Measurements from ENCODE around the gene ZNF428. TPM values are rescaled to one million over a fixed set of nuclear protein-coding genes. Genes with fewer than 3 reads are reported as not detected.

Gene ZNF428
- total and polyA plus RNA-seq, 2 experiments from 2014 or later = 21.1 to 23.9 TPM

DNA sequence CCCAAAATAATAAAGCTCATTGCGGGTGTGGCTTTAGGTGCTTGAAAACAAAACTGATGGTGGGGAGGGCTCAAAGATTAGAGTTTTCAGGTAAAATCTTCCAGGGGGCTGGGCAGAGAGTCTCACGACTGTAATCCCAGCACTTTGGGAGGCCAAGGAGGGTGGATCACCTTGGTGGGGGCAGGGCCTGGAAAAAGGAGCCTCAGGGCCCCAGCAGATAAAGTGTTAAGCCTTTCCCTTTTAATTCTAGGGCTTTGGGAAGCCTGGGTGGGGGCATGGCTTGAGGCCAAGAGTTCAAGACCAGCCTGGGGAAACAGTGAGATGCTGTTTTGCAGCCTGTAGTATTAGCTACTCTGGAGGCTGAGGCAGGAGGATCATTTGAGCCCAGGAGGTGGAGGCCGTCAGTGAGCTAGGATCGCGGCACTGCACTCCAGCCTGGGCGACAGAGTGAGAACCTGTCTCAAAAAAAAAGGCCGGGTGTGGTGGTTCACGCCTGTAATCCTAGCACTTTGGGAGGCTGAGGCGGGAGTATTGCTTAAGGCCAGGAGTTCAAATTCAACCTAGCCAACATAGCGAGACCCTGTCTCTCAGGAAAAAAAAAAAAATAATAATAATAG is 25.2 kb downstream of the ZNF428 start (continued):
- TF ChIP-seq, protein P1, sequence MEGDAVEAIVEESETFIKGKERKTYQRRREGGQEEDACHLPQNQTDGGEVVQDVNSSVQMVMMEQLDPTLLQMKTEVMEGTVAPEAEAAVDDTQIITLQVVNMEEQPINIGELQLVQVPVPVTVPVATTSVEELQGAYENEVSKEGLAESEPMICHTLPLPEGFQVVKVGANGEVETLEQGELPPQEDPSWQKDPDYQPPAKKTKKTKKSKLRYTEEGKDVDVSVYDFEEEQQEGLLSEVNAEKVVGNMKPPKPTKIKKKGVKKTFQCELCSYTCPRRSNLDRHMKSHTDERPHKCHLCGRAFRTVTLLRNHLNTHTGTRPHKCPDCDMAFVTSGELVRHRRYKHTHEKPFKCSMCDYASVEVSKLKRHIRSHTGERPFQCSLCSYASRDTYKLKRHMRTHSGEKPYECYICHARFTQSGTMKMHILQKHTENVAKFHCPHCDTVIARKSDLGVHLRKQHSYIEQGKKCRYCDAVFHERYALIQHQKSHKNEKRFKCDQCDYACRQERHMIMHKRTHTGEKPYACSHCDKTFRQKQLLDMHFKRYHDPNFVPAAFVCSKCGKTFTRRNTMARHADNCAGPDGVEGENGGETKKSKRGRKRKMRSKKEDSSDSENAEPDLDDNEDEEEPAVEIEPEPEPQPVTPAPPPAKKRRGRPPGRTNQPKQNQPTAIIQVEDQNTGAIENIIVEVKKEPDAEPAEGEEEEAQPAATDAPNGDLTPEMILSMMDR (conservative IDR thresholded peaks at IDR 0.05; ENCODE audit: low read depth in 2 of 2) = no peak
- TF ChIP-seq, protein P2, sequence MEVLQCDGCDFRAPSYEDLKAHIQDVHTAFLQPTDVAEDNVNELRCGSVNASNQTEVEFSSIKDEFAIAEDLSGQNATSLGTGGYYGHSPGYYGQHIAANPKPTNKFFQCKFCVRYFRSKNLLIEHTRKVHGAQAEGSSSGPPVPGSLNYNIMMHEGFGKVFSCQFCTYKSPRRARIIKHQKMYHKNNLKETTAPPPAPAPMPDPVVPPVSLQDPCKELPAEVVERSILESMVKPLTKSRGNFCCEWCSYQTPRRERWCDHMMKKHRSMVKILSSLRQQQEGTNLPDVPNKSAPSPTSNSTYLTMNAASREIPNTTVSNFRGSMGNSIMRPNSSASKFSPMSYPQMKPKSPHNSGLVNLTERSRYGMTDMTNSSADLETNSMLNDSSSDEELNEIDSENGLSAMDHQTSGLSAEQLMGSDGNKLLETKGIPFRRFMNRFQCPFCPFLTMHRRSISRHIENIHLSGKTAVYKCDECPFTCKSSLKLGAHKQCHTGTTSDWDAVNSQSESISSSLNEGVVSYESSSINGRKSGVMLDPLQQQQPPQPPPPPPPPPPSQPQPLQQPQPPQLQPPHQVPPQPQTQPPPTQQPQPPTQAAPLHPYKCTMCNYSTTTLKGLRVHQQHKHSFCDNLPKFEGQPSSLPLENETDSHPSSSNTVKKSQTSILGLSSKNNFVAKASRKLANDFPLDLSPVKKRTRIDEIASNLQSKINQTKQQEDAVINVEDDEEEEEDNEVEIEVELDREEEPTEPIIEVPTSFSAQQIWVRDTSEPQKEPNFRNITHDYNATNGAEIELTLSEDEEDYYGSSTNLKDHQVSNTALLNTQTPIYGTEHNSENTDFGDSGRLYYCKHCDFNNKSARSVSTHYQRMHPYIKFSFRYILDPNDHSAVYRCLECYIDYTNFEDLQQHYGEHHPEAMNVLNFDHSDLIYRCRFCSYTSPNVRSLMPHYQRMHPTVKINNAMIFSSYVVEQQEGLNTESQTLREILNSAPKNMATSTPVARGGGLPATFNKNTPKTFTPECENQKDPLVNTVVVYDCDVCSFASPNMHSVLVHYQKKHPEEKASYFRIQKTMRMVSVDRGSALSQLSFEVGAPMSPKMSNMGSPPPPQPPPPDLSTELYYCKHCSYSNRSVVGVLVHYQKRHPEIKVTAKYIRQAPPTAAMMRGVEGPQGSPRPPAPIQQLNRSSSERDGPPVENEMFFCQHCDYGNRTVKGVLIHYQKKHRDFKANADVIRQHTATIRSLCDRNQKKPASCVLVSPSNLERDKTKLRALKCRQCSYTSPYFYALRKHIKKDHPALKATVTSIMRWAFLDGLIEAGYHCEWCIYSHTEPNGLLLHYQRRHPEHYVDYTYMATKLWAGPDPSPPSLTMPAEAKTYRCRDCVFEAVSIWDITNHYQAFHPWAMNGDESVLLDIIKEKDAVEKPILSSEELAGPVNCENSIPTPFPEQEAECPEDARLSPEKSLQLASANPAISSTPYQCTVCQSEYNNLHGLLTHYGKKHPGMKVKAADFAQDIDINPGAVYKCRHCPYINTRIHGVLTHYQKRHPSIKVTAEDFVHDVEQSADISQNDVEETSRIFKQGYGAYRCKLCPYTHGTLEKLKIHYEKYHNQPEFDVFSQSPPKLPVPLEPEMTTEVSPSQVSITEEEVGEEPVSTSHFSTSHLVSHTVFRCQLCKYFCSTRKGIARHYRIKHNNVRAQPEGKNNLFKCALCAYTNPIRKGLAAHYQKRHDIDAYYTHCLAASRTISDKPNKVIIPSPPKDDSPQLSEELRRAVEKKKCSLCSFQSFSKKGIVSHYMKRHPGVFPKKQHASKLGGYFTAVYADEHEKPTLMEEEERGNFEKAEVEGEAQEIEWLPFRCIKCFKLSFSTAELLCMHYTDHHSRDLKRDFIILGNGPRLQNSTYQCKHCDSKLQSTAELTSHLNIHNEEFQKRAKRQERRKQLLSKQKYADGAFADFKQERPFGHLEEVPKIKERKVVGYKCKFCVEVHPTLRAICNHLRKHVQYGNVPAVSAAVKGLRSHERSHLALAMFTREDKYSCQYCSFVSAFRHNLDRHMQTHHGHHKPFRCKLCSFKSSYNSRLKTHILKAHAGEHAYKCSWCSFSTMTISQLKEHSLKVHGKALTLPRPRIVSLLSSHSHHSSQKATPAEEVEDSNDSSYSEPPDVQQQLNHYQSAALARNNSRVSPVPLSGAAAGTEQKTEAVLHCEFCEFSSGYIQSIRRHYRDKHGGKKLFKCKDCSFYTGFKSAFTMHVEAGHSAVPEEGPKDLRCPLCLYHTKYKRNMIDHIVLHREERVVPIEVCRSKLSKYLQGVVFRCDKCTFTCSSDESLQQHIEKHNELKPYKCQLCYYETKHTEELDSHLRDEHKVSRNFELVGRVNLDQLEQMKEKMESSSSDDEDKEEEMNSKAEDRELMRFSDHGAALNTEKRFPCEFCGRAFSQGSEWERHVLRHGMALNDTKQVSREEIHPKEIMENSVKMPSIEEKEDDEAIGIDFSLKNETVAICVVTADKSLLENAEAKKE (CRISPR knock-in tag; IDR thresholded peaks at IDR 0.05) = no peak
- TF ChIP-seq EZH2phosphoT487 (IDR thresholded peaks at IDR 0.05; ENCODE audit: unreplicated experiment) = no peak
- TF ChIP-seq ZNF331 (CRISPR knock-in tag; IDR thresholded peaks at IDR 0.05; ENCODE audit: low read depth) = no peak

DNA sequence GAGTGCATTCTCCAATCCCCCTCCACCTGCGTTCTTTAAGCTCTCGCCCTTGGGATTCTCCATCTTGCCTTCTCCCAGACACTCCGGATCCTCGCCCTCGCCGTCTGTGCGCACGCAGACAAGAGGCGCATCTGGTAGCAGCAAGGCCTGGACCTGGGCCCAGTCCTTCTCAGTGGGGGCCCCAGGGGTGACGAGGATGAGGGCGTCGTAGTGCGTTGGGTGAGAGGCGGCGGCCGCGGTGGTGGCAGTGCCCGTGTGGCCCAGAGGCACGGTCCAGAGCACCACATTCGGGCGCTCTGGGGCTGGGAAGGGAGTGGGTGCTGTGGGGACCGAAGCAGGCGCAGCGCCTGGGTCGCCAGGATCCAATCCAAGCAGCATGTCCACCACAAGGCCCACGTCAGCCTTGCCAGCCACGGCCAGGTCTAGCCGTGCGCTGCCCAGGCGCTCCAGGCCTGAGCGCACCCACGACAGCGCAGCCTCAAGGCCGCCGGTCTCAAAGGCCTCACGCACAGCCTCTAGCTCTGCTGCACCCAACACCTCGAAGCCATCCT is 26.6 kb downstream of the ZNF428 start:
- H3K79me2 ChIP-seq (replicated peaks; ENCODE audit: insufficient read depth) = peaks cover 17% of the 10 kb centered on the region
- H3K27me3 Mint-ChIP-seq (ENCODE audit: insufficient read depth, low read depth, poor library complexity) = peaks cover 14% of the 10 kb centered on the region
- no peak for ATAC-seq
- H3K9me2 ChIP-seq (ENCODE audit: insufficient read depth) = no peaks in the 10 kb centered on the region
- peaks cover 8% of the 10 kb centered on the region; the same call in 1 of the 2 replicates for H3K36me3 ChIP-seq (ENCODE audit: insufficient read depth)
- H3K4me1 Mint-ChIP-seq = peaks cover 18% of the 10 kb centered on the region
- H2AFZ ChIP-seq = no peak overlapping the region
- no peak overlapping the region for H3K27ac ChIP-seq (ENCODE audit: low read depth)
- no peak for DNase-seq (ENCODE audit: low spot score)
- no peak overlapping the region for H3K4me3 ChIP-seq
- H3K36me3 Mint-ChIP-seq (ENCODE audit: low read depth) = peaks cover 28% of the 10 kb centered on the region
- no peak overlapping the region for H3K4me3 Mint-ChIP-seq
- H3K4me2 ChIP-seq = no peak overlapping the region
- H3K4me1 ChIP-seq (ENCODE audit: insufficient read depth) = peaks cover 10% of the 10 kb centered on the region
- H4K20me1 ChIP-seq (replicated peaks; ENCODE audit: insufficient read depth) = peaks cover 15% of the 10 kb centered on the region; the same call in 1 of the 2 replicates
- 0 out of 2 replicates have a peak, but pooled peaks cover 11% of the 10 kb centered on the region for H3F3A ChIP-seq (replicated peaks; ENCODE audit: low read depth)
- peaks cover 2% of the 10 kb centered on the region; the same call in 2 of the 3 replicates for H3K9me3 Mint-ChIP-seq
- no peak overlapping the region for H3K27ac Mint-ChIP-seq
- no peaks in the 10 kb centered on the region for H3K27me3 ChIP-seq (ENCODE audit: insufficient read depth)
- TF ChIP-seq NANOG (IDR thresholded peaks at IDR 0.05; ENCODE audit: borderline replicate concordance) (no peak), ZNF331 (CRISPR knock-in tag; IDR thresholded peaks at IDR 0.05; ENCODE audit: low read depth) (no peak), STAT1 (IDR thresholded peaks at IDR 0.05; ENCODE audit: unreplicated experiment) (no peak), EZH2 (IDR thresholded peaks at IDR 0.05; ENCODE audit: low read depth, unreplicated experiment) (no peak)
- TF ChIP-seq, protein P3, sequence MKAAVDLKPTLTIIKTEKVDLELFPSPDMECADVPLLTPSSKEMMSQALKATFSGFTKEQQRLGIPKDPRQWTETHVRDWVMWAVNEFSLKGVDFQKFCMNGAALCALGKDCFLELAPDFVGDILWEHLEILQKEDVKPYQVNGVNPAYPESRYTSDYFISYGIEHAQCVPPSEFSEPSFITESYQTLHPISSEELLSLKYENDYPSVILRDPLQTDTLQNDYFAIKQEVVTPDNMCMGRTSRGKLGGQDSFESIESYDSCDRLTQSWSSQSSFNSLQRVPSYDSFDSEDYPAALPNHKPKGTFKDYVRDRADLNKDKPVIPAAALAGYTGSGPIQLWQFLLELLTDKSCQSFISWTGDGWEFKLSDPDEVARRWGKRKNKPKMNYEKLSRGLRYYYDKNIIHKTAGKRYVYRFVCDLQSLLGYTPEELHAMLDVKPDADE (IDR thresholded peaks at IDR 0.05) = no peak
